Subcutaneous adipose tissue (tissue), 4 donors: ENCODE results near the gene FOSB. TPM values are rescaled to one million over a fixed set of nuclear protein-coding genes. Genes with fewer than 3 reads are reported as not detected.

Source experiments
- CTCF ChIP-seq: fragments of 450-650 bp; IDR thresholded peaks from one replicate; pipeline ENCODE4 v1.5.1; 2016; ENCODE audit warnings: low read depth, mild to moderate bottlenecking, control low read depth, antibody characterized with exemption, moderate library complexity
- total RNA-seq, 4 donors: library from RNA; depleted of rRNA; stranded (reverse); fragments of >200 nt; gene quantifications; one replicate each; pipeline ENCODE4 v1.1.0, GENCODE V29; 2016

FOSB gene
- total RNA-seq, 4 donors from 2014 or later: 1.8 to 14.5 (median 2.4) TPM

- TF ChIP-seq CTCF: no peak
Observed at GRCh38 chr19:45423033-45423588, 44.7 kb upstream of the FOSB start.

- TF ChIP-seq CTCF: no peak
Observed at GRCh38 chr19:45423589-45424190, 44.1 kb upstream of the FOSB start, which contains the start of gene ERCC1. Gene ERCC1 (minus strand): TSS chr19:45423917. CDS start chr19:45423374, 543 bp downstream.

GRCh38 chr19:45424191-45425058 is 43.4 kb upstream of the FOSB start:
- no peak for TF ChIP-seq CTCF

- no peak for TF ChIP-seq CTCF
Observed at GRCh38 chr19:45428384-45429231, 39.2 kb upstream of the FOSB start.

GRCh38 chr19:45437328-45437727 is 30.5 kb upstream of the FOSB start:
- TF ChIP-seq CTCF: no peak

GRCh38 chr19:45439190-45439568 is 28.6 kb upstream of the FOSB start:
- no peak for TF ChIP-seq CTCF
